Natural killer cell (primary cell): ENCODE data around the gene C10orf71. TPM values are rescaled to one million over a fixed set of nuclear protein-coding genes. Genes with fewer than 3 reads are reported as not detected.

Experiments
- ATAC-seq, 3 donors: fragments of 150-1000 bp in 2 of 3; fragments of 200-7000 bp in 1 of 3; cut with Tn5 transposase; 1 replicate in 1 of 3; 2 replicates in 2 of 3; pipeline ENCODE4 v1.10.0; 2021; ENCODE audit warnings: mild to moderate bottlenecking in 2 of 3, moderate library complexity in 2 of 3
- DNase-seq, 2 donors: peaks; one replicate each; pipeline versions ENCODE4 v3.0.0 to v3.0.0-alpha.2; 2013 to 2021; ENCODE audit warnings: mixed read lengths in 1 of 2
- H3K27ac ChIP-seq: one replicate; pipeline ENCODE4 v1.5.1; 2013; ENCODE audit warnings: mild to moderate bottlenecking, low read length
- H3K27me3 ChIP-seq: one replicate; pipeline ENCODE4 v1.6.1; 2013; ENCODE audit warnings: low read length; ENCODE audit not compliant: control insufficient read depth, insufficient read depth
- H3K36me3 ChIP-seq: one replicate; pipeline ENCODE4 v1.6.1; 2013; ENCODE audit warnings: low read length; ENCODE audit not compliant: control insufficient read depth, insufficient read depth
- H3K4me1 ChIP-seq: one replicate; pipeline ENCODE4 v1.6.1; 2013; ENCODE audit warnings: low read length; ENCODE audit not compliant: control insufficient read depth, insufficient read depth
- H3K4me3 ChIP-seq: one replicate; pipeline ENCODE4 v1.5.1; 2013; ENCODE audit warnings: low read length
- H3K9me3 ChIP-seq: one replicate; pipeline ENCODE4 v1.6.1; 2013; ENCODE audit warnings: low read length; ENCODE audit not compliant: control insufficient read depth, insufficient read depth
- H3K27ac Mint-ChIP-seq, 2 donors: one replicate each; pipeline ENCODE4 v1.8.0; 2022; ENCODE audit warnings: mild to moderate bottlenecking in 2 of 2, mixed read lengths in 2 of 2, moderate library complexity in 1 of 2
- H3K27me3 Mint-ChIP-seq, 2 donors: one replicate each; pipeline ENCODE4 v1.8.0; 2022; ENCODE audit warnings: low read depth in 2 of 2, mixed read lengths in 2 of 2
- H3K36me3 Mint-ChIP-seq: one replicate; pipeline ENCODE4 v1.8.0; 2022; ENCODE audit warnings: mixed read lengths
- H3K4me1 Mint-ChIP-seq, 2 donors: one replicate each; pipeline ENCODE4 v1.8.0; 2022; ENCODE audit warnings: mixed read lengths in 2 of 2
- H3K4me3 Mint-ChIP-seq: one replicate; pipeline ENCODE4 v1.8.0; 2022; ENCODE audit warnings: mild to moderate bottlenecking, moderate library complexity, mixed read lengths
- H3K9me3 Mint-ChIP-seq, 2 donors: one replicate each; pipeline ENCODE4 v1.8.0; 2022; ENCODE audit warnings: mixed read lengths in 2 of 2
- CTCF ChIP-seq: fragments of 200-600 bp; IDR thresholded peaks from one replicate; pipeline ENCODE4 v1.8.0; 2022; ENCODE audit warnings: antibody characterized with exemption
- WGBS: methylation state at CpG from one replicate; pipeline ENCODE4 v1.1.7; 2013; ENCODE audit warnings: missing lambda C conversion rate; ENCODE audit not compliant: insufficient coverage; 5-methylcytosine and 5-hydroxymethylcytosine counted together
- intact Hi-C: fragments of 100-400 bp; cut with micrococcal nuclease; formaldehyde crosslinking; loops from one replicate; pipeline ENCODE4 v1.14.2; 2022
- total RNA-seq, 4 donors: library from RNA; stranded (reverse); fragments of 120-200 nt in 1 of 4; gene quantifications; one replicate each; pipeline versions ENCODE4 v1.2.3 to v1.2.4, GENCODE V29; 2013 to 2022

The C10orf71 gene
- total RNA-seq, 3 donors from 2014 or later (not counting 1 experiment from before 2014, with no cell fraction given) = not detected

- Mint-ChIP-seq H3K27me3 (peaks cover 3 to 6% of the 10 kb centered on the region in 2 donors), H3K4me3 (no peak overlapping the region), H3K27ac (no peak overlapping the region), H3K9me3 (no peaks in the 10 kb centered on the region), H3K4me1 (peaks cover 17 to 26% of the 10 kb centered on the region in 2 donors), H3K36me3 (no peaks in the 10 kb centered on the region)
- intact Hi-C loops = no loop called here
- H3K9me3 ChIP-seq = no peaks in the 10 kb centered on the region
- no peaks in the 10 kb centered on the region for H3K36me3 ChIP-seq
- no peaks in the 10 kb centered on the region for H3K27me3 ChIP-seq
- 95% methylated on average over 5 of the region's 5 CpGs for WGBS
- no peak for TF ChIP-seq CTCF
- H3K4me3 ChIP-seq = no peak overlapping the region
- H3K4me1 ChIP-seq = peaks cover 25% of the 10 kb centered on the region
- DNase-seq (no peak), ATAC-seq (no peak)
- H3K27ac ChIP-seq = no peak overlapping the region
These were observed 15.8 kb downstream of the C10orf71 start for GRCh38 chr10:49314806-49315205.

- WGBS = 93% methylated on average over 6 of the region's 6 CpGs
- no peak overlapping the region for H3K27ac ChIP-seq
These were observed 19.1 kb downstream of the C10orf71 start for GRCh38 chr10:49318028-49318427.

GRCh38 chr10:49318755-49319154 is 19.8 kb downstream of the C10orf71 start:
- no peak for TF ChIP-seq CTCF
- no peaks in the 10 kb centered on the region for H3K27me3 Mint-ChIP-seq
- Histone ChIP-seq H3K4me1 (peaks cover 6% of the 10 kb centered on the region), H3K4me3 (no peak overlapping the region), H3K27me3 (no peaks in the 10 kb centered on the region), H3K36me3 (no peaks in the 10 kb centered on the region), H3K9me3 (no peaks in the 10 kb centered on the region), H3K27ac (no peak overlapping the region)
- intact Hi-C loops = no loop called here
- DNase-seq (no peak), ATAC-seq (no peak)
- no peaks in the 10 kb centered on the region for H3K36me3 Mint-ChIP-seq
- peaks cover 0 to 5% of the 10 kb centered on the region in 2 donors for H3K4me1 Mint-ChIP-seq
- H3K4me3 Mint-ChIP-seq = no peak overlapping the region
- no peak overlapping the region for H3K27ac Mint-ChIP-seq
- H3K9me3 Mint-ChIP-seq = no peaks in the 10 kb centered on the region

More at GRCh38 chr10:49318028-49318427, 19.1 kb downstream of the C10orf71 start:
- no peaks in the 10 kb centered on the region for H3K9me3 ChIP-seq
- no peak overlapping the region for H3K4me3 ChIP-seq
- Mint-ChIP-seq H3K4me1 (peaks cover 0 to 10% of the 10 kb centered on the region in 2 donors), H3K36me3 (no peaks in the 10 kb centered on the region), H3K27me3 (peaks cover 0 to 2% of the 10 kb centered on the region in 2 donors), H3K27ac (no peak overlapping the region), H3K4me3 (no peak overlapping the region), H3K9me3 (no peaks in the 10 kb centered on the region)
- H3K4me1 ChIP-seq = peaks cover 6% of the 10 kb centered on the region
- intact Hi-C loops = no loop called here
- H3K27me3 ChIP-seq = no peaks in the 10 kb centered on the region
- no peak for DNase-seq
- no peaks in the 10 kb centered on the region for H3K36me3 ChIP-seq
- no peak for TF ChIP-seq CTCF
- ATAC-seq = no peak

GRCh38 chr10:49319206-49319605 is 20.2 kb downstream of the C10orf71 start:
- Mint-ChIP-seq H3K36me3 (no peaks in the 10 kb centered on the region), H3K9me3 (no peaks in the 10 kb centered on the region), H3K27ac (no peak overlapping the region), H3K27me3 (no peaks in the 10 kb centered on the region), H3K4me1 (peaks cover 0 to 5% of the 10 kb centered on the region in 2 donors), H3K4me3 (no peak overlapping the region)
- Histone ChIP-seq H3K4me1 (peaks cover 6% of the 10 kb centered on the region), H3K36me3 (no peaks in the 10 kb centered on the region), H3K4me3 (no peak overlapping the region), H3K27ac (no peak overlapping the region), H3K9me3 (no peaks in the 10 kb centered on the region), H3K27me3 (no peaks in the 10 kb centered on the region)
- TF ChIP-seq CTCF = no peak
- 100% methylated on average over 1 of the region's 1 CpG for WGBS
- DNase-seq = no peak
- ATAC-seq = no peak
- intact Hi-C loops = no loop called here
